ENCODE measurements around the gene CMTM6. TPM values are rescaled to one million over a fixed set of nuclear protein-coding genes. Genes with fewer than 3 reads are reported as not detected.
"Not testable (repeated sequence)": the region's sequence is repeated elsewhere in the genome, so short reads cannot be mapped to it uniquely, and the experiment has no call there.

The CMTM6 gene
- total and polyA plus RNA-seq, 4 donors: 19.0 to 32.1 (median 25.9) TPM

- no peaks in the 10 kb centered on the region for H3K9me3 ChIP-seq (ENCODE audit: control insufficient read depth, low read length)
These were observed 29.8 kb upstream of the CMTM6 start for GRCh38 chr3:32532434-32532833.

GRCh38 chr3:32531010-32531647 is 28.5 kb upstream of the CMTM6 start:
- ATAC-seq (ENCODE audit: low FRiP score): no peak
- Histone ChIP-seq H3K4me1 (ENCODE audit: control insufficient read depth in 1 of 2, insufficient read depth in 2 of 2, low read length in 2 of 2) (no peaks in the 10 kb centered on the region), H3K27ac (ENCODE audit: low read depth in 1 of 2, low read length in 2 of 2) (peak overlapping the region in 1 of 2 donors; percentile 40), H3K36me3 (ENCODE audit: control insufficient read depth in 1 of 2, insufficient read depth in 2 of 2, low read length in 1 of 2) (peaks cover 2% of the 10 kb centered on the region in 2 donors), H3K4me3 (ENCODE audit: low read length in 2 of 2) (no peak overlapping the region), H3K27me3 (ENCODE audit: control insufficient read depth in 1 of 2, insufficient read depth in 2 of 2, low read length in 1 of 2) (no peaks in the 10 kb centered on the region), H3K9me3 (ENCODE audit: control insufficient read depth, low read length) (no peaks in the 10 kb centered on the region)
- DNase-seq: no peak
- intact Hi-C loops (cut with DNase I): no loop called here

More at GRCh38 chr3:32532434-32532833, 29.8 kb upstream of the CMTM6 start:
- intact Hi-C loops (cut with DNase I): no loop called here
- ATAC-seq (ENCODE audit: low FRiP score) (no peak), DNase-seq (no peak)
- WGBS, 2 donors: 95 to 99% methylated on average over 1 of the region's 1 CpG
- no peak overlapping the region for H3K4me3 ChIP-seq (ENCODE audit: low read length in 2 of 2)
- H3K27ac ChIP-seq (ENCODE audit: low read depth in 1 of 2, low read length in 2 of 2): no peak overlapping the region
- H3K27me3 ChIP-seq (ENCODE audit: control insufficient read depth in 1 of 2, insufficient read depth in 2 of 2, low read length in 1 of 2): no peaks in the 10 kb centered on the region
- H3K36me3 ChIP-seq (ENCODE audit: control insufficient read depth in 1 of 2, insufficient read depth in 2 of 2, low read length in 1 of 2): peaks cover 0 to 2% of the 10 kb centered on the region in 2 donors
- H3K4me1 ChIP-seq (ENCODE audit: control insufficient read depth in 1 of 2, insufficient read depth in 2 of 2, low read length in 2 of 2): no peaks in the 10 kb centered on the region

- Histone ChIP-seq H3K36me3 (ENCODE audit: control insufficient read depth in 1 of 2, insufficient read depth in 2 of 2, low read length in 1 of 2) (peaks cover 2 to 6% of the 10 kb centered on the region in 2 donors), H3K27me3 (ENCODE audit: control insufficient read depth in 1 of 2, insufficient read depth in 2 of 2, low read length in 1 of 2) (no peaks in the 10 kb centered on the region), H3K9me3 (ENCODE audit: control insufficient read depth, low read length) (no peaks in the 10 kb centered on the region), H3K4me1 (ENCODE audit: control insufficient read depth in 1 of 2, insufficient read depth in 2 of 2, low read length in 2 of 2) (no peaks in the 10 kb centered on the region), H3K27ac (ENCODE audit: low read depth in 1 of 2, low read length in 2 of 2) (no peak overlapping the region), H3K4me3 (ENCODE audit: low read length in 2 of 2) (no peak overlapping the region)
- DNase-seq (no peak), ATAC-seq (ENCODE audit: low FRiP score) (no peak)
- intact Hi-C loops (cut with DNase I): no loop called here
These were observed 23.1 kb upstream of the CMTM6 start for GRCh38 chr3:32525720-32526119.

- no peaks in the 10 kb centered on the region for H3K4me1 ChIP-seq (ENCODE audit: control insufficient read depth in 1 of 2, insufficient read depth in 2 of 2, low read length in 2 of 2)
- 61 to 64% methylated on average over 7 of the region's 7 CpGs for WGBS, 2 donors
- DNase-seq: no peak
- ATAC-seq (ENCODE audit: low FRiP score): no peak
- H3K4me3 ChIP-seq (ENCODE audit: low read length in 2 of 2): no peak overlapping the region
- intact Hi-C loops (cut with DNase I): no loop called here
- H3K36me3 ChIP-seq (ENCODE audit: control insufficient read depth in 1 of 2, insufficient read depth in 2 of 2, low read length in 1 of 2): peaks cover 2 to 3% of the 10 kb centered on the region in 2 donors
- no peaks in the 10 kb centered on the region for H3K27me3 ChIP-seq (ENCODE audit: control insufficient read depth in 1 of 2, insufficient read depth in 2 of 2, low read length in 1 of 2)
- H3K27ac ChIP-seq (ENCODE audit: low read depth in 1 of 2, low read length in 2 of 2): no peak overlapping the region
- H3K9me3 ChIP-seq (ENCODE audit: control insufficient read depth, low read length): no peaks in the 10 kb centered on the region
These were observed 20.0 kb upstream of the CMTM6 start for GRCh38 chr3:32522682-32523081.

- intact Hi-C loops (cut with DNase I); H3K27me3 ChIP-seq (ENCODE audit: control insufficient read depth in 1 of 2, insufficient read depth in 2 of 2, low read length in 1 of 2); H3K27ac ChIP-seq (ENCODE audit: low read depth in 1 of 2, low read length in 2 of 2); ATAC-seq (ENCODE audit: low FRiP score); H3K4me3 ChIP-seq (ENCODE audit: low read length in 2 of 2); H3K9me3 ChIP-seq (ENCODE audit: control insufficient read depth, low read length); H3K36me3 ChIP-seq (ENCODE audit: control insufficient read depth in 1 of 2, insufficient read depth in 2 of 2, low read length in 1 of 2); DNase-seq; H3K4me1 ChIP-seq (ENCODE audit: control insufficient read depth in 1 of 2, insufficient read depth in 2 of 2, low read length in 2 of 2): not testable (repeated sequence)
- WGBS, 2 donors: 97% methylated on average over 5 of the region's 5 CpGs
These were observed 16.3 kb upstream of the CMTM6 start for GRCh38 chr3:32518921-32519320.

GRCh38 chr3:32516751-32517150 is 14.1 kb upstream of the CMTM6 start:
- ATAC-seq (ENCODE audit: low FRiP score); H3K27ac ChIP-seq (ENCODE audit: low read depth in 1 of 2, low read length in 2 of 2); intact Hi-C loops (cut with DNase I); H3K36me3 ChIP-seq (ENCODE audit: control insufficient read depth in 1 of 2, insufficient read depth in 2 of 2, low read length in 1 of 2); H3K27me3 ChIP-seq (ENCODE audit: control insufficient read depth in 1 of 2, insufficient read depth in 2 of 2, low read length in 1 of 2); H3K4me3 ChIP-seq (ENCODE audit: low read length in 2 of 2); DNase-seq; H3K9me3 ChIP-seq (ENCODE audit: control insufficient read depth, low read length); H3K4me1 ChIP-seq (ENCODE audit: control insufficient read depth in 1 of 2, insufficient read depth in 2 of 2, low read length in 2 of 2): not testable (repeated sequence)
- WGBS, 2 donors: 92 to 94% methylated on average over 9 of the region's 9 CpGs

GRCh38 chr3:32511005-32511404 is 8.4 kb upstream of the CMTM6 start:
- Histone ChIP-seq H3K4me3 (ENCODE audit: low read length in 2 of 2) (no peak overlapping the region), H3K27ac (ENCODE audit: low read depth in 1 of 2, low read length in 2 of 2) (no peak overlapping the region), H3K36me3 (ENCODE audit: control insufficient read depth in 1 of 2, insufficient read depth in 2 of 2, low read length in 1 of 2) (no peaks in the 10 kb centered on the region), H3K27me3 (ENCODE audit: control insufficient read depth in 1 of 2, insufficient read depth in 2 of 2, low read length in 1 of 2) (no peaks in the 10 kb centered on the region), H3K4me1 (ENCODE audit: control insufficient read depth in 1 of 2, insufficient read depth in 2 of 2, low read length in 2 of 2) (no peaks in the 10 kb centered on the region), H3K9me3 (ENCODE audit: control insufficient read depth, low read length) (no peaks in the 10 kb centered on the region)
- ATAC-seq (ENCODE audit: low FRiP score) (no peak), DNase-seq (no peak)
- 61 to 64% methylated on average over 2 of the region's 2 CpGs for WGBS, 2 donors
- intact Hi-C loops (cut with DNase I): loop anchor here (2.0 kb wide), 2 partner anchors 58 to 154 kb away; no protein-coding TSS in a partner anchor

GRCh38 chr3:32510075-32510724 is 7.5 kb upstream of the CMTM6 start:
- no peak overlapping the region for H3K27ac ChIP-seq (ENCODE audit: low read depth in 1 of 2, low read length in 2 of 2)
- H3K4me3 ChIP-seq (ENCODE audit: low read length in 2 of 2): no peak overlapping the region
- WGBS, 2 donors: 33% methylated on average over 3 of the region's 3 CpGs
- intact Hi-C loops (cut with DNase I): loop anchor here (1.0 to 2.0 kb wide), 3 partner anchors 59 to 155 kb away; no protein-coding TSS in a partner anchor
- H3K9me3 ChIP-seq (ENCODE audit: control insufficient read depth, low read length): no peaks in the 10 kb centered on the region
- H3K27me3 ChIP-seq (ENCODE audit: control insufficient read depth in 1 of 2, insufficient read depth in 2 of 2, low read length in 1 of 2): no peaks in the 10 kb centered on the region
- DNase-seq (peak in 1 of 2 donors; percentile 69), ATAC-seq (ENCODE audit: low FRiP score) (peak; percentile 87)
- H3K36me3 ChIP-seq (ENCODE audit: control insufficient read depth in 1 of 2, insufficient read depth in 2 of 2, low read length in 1 of 2): no peaks in the 10 kb centered on the region
- no peaks in the 10 kb centered on the region for H3K4me1 ChIP-seq (ENCODE audit: control insufficient read depth in 1 of 2, insufficient read depth in 2 of 2, low read length in 2 of 2)

GRCh38 chr3:32508711-32509110 is 6.1 kb upstream of the CMTM6 start:
- no peak for ATAC-seq (ENCODE audit: low FRiP score)
- Histone ChIP-seq H3K27ac (ENCODE audit: low read depth in 1 of 2, low read length in 2 of 2) (no peak overlapping the region), H3K27me3 (ENCODE audit: control insufficient read depth in 1 of 2, insufficient read depth in 2 of 2, low read length in 1 of 2) (no peaks in the 10 kb centered on the region), H3K36me3 (ENCODE audit: control insufficient read depth in 1 of 2, insufficient read depth in 2 of 2, low read length in 1 of 2) (no peaks in the 10 kb centered on the region), H3K4me3 (ENCODE audit: low read length in 2 of 2) (no peak overlapping the region), H3K4me1 (ENCODE audit: control insufficient read depth in 1 of 2, insufficient read depth in 2 of 2, low read length in 2 of 2) (no peaks in the 10 kb centered on the region), H3K9me3 (ENCODE audit: control insufficient read depth, low read length) (no peaks in the 10 kb centered on the region)
- no peak for DNase-seq
- 75 to 76% methylated on average over 7 of the region's 7 CpGs for WGBS, 2 donors
- intact Hi-C loops (cut with DNase I): no loop called here

All from aorta (tissue), 5 donors.